ENCODE data around the gene PAK6. TPM values are rescaled to one million over a fixed set of nuclear protein-coding genes. Genes with fewer than 3 reads are reported as not detected.
A peak's percentile ranks its signal among the peaks of the same experiment; 100 is the strongest.

The PAK6 gene
- total RNA-seq (2014; rRNA removed; shearing (Covaris generic)) = 2.4 TPM in 1 of 2 replicates, not detected in the other

GRCh38 chr15:40238532-40239403 is at the start of gene PAK6:
TSS of gene PAK6 (plus strand) at chr15:40239063. CDS start at chr15:40264786, 25,723 bp downstream.
- DNase-seq (ENCODE audit: low spot score) = peak; percentile 49

DNA sequence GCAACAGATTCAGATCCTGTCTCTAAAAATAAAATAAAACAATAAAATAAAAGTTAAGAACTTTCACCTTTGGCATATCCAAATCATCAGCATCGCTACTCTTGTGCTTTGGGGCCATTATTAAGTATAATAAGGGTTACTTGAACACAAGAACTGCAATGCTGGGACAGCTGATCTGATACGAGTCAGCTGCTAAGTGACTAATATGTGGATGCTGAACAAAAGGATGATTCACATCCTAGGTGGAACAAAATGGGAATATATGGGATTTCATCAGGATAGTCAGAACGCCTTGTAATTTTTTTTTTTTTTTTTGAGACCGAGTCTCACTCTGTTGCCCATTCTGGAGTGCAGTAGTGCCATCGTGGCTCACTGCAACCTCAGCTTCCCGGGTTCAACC is 48.3 kb upstream of the PAK6 start:
- DNase-seq (ENCODE audit: low spot score) = no peak

- no peak for DNase-seq (ENCODE audit: low spot score)
Measured at GRCh38 chr15:40192942-40193341, 45.9 kb upstream of the PAK6 start.

- DNase-seq (ENCODE audit: low spot score) = no peak
Measured at GRCh38 chr15:40197434-40197833, 41.4 kb upstream of the PAK6 start.

DNA sequence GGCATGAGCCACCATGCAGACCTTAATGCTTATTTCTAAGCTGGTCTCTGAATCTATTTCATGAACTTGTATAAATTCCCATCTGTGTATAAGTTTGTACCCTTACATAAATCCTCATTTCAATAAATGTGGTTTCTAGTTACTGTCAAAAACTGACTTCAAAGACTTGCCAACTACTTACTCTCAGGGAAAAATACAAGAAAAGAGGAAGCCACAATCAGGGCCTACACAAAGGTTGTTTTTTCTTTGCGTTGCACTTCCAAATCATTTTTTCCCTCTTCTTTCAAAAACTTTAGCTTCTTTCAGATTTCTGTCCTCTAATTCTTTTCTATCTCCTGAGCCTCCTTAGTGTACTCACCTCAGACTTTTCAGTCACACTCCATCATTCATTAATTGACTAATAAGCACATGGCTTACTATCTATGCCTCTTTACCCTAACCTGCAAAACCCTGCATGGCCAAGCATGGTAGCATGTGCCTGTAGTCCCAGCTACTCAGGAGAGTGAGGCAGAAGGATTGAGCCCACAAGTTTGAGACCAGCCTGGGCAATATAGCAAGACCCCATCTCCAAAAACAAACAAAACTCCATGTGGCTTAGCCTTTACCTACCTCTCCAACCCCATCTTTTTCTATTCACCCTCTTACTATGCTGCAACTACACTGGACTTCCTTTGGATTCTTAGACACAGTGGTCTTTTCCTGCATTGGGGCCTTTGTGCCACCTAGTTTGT is 40.3 kb upstream of the PAK6 start:
- no peak for DNase-seq (ENCODE audit: low spot score)

- DNase-seq (ENCODE audit: low spot score) = no peak
Measured at GRCh38 chr15:40204100-40204499, 34.8 kb upstream of the PAK6 start.

DNA sequence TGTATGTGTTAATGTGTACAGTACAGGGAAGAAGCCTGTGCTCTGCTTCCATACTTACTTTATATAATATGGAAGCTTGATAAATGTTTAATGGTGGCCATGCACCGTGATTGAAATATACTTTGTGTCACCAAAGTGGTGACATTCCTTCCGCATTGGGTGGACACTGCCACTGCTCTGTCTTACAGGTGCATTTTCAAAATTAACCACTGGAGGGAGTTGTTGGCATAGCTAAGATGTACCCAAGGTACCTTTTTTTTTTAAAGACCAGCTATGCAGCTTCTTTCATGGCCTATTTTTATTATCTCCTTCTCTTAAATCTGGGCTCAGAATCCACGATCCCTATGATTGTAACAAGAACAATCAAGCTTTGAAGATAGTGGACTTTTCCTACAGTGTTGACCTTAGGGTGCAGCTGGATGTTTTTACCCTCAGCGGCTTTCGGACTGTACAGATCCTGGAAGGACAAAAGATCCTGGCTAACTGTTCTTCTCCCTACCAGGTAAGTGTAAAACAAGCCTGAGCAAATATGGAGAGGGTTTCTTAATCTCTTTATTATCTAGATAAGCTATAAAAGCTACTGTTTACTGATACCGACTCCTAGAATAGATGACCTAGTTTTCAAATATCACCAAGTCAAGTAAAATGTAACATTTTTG is 21.6 kb upstream of the PAK6 start:
- peak; percentile 55 for DNase-seq (ENCODE audit: low spot score)

- DNase-seq (ENCODE audit: low spot score) = no peak
Measured at GRCh38 chr15:40219801-40220200, 19.1 kb upstream of the PAK6 start.

- no peak for DNase-seq (ENCODE audit: low spot score)
Measured at GRCh38 chr15:40222131-40222530, 16.7 kb upstream of the PAK6 start.

- no peak for DNase-seq (ENCODE audit: low spot score)
Measured at GRCh38 chr15:40226736-40227135, 12.1 kb upstream of the PAK6 start.

GRCh38 chr15:40229316-40229715 is 9.5 kb upstream of the PAK6 start:
- DNase-seq (ENCODE audit: low spot score) = no peak

DNA sequence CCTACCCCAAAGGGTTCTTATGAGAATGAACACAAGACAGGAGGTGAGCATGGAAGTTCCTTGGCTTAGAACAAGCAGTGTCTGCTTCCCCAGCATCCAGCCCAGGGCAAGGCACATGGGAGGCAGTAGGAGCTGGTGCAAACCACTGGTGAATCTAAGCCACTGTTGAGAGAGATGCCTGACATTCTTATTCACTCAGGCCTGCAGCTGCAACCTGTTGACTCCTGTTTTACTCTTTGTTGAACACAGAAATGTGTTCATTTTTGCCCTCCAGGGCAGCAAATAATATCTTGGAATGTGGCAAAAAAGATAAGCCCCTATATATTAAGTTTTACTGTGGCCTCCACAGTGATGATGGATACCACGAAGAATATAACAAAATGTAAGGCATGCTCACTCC is 8.9 kb upstream of the PAK6 start:
- no peak for DNase-seq (ENCODE audit: low spot score)

DNA sequence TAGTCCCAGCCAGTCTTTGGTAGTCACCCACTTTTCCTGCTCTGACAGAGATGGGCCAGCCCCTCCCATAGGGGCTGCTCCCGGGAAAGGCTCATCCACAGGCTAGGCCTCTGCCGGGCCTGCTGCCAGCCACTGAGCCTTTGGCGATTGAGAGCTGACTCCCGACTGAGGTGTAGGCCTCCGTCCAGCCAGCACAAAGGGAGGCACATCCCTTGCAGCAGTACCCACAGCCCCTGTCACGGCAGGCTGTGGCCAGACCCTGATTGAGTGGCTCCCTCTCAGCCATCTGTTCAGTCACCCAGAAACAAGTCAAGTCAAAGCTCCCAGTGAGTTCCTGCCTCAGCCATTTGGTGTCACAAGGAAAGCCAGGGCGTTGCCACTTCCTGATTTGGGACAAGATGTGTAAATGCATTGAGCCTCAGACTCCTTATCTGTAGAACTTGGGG is 6.2 kb upstream of the PAK6 start:
- no peak for DNase-seq (ENCODE audit: low spot score)

- DNase-seq (ENCODE audit: low spot score) = no peak
Measured at GRCh38 chr15:40233727-40234577, 4.9 kb upstream of the PAK6 start.

DNA sequence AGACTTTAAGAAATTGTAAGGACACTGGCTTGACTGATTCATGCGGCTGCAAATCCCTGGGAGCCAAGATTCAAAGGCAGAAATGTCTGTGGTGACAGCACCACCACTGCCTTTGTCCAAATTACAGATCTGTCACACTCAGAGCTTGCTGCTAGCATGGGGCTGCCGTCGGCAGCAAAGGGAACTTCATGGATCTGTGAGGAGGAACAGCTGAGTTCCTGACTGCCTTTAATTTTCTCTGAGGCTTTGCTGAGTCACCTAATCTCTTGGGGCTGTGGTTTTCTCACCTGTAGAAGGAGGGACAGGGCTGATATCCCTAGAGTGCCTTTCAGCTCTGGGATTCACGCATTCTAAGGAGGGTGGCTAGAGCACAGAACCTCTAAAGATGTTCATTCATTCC is 4.1 kb upstream of the PAK6 start:
- DNase-seq (ENCODE audit: low spot score) = no peak

DNA sequence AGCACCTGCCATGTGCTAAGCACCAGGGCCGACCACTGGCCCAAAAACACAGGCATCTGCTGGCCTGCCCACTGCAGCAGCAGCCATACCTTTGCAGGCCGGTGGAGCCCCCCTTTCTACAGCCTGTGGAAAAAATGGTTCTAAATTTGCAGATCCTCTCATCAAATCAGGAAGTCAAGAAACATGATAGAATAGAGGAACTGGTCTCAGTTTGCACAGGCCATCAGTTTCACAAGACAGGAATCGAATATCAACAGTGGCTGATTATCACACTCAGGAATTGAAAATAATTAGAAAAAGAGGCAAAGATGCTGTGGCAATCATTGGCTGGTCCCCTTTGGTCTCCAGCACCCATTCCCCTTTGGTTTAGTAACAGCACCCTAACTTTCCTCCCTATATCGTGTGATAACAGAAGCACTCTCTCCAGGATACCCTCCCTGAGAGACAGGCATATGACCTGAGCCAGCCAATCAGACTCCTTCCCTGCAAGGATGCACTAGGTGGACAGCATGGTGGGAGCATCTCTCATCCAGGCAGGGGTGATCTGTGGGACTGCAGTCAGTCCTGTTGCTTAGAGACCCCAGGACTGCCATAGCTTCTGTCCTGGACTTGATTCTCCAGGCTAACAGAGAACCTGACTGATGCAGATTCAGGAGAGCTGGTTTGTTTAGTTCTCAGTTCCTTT is 3.5 kb upstream of the PAK6 start:
- no peak for DNase-seq (ENCODE audit: low spot score)

- no peak for DNase-seq (ENCODE audit: low spot score)
Measured at GRCh38 chr15:40239404-40239692, 485 bp downstream of the PAK6 start.

GRCh38 chr15:40239693-40240618 is 1.1 kb downstream of the PAK6 start:
- no peak for DNase-seq (ENCODE audit: low spot score)

DNA sequence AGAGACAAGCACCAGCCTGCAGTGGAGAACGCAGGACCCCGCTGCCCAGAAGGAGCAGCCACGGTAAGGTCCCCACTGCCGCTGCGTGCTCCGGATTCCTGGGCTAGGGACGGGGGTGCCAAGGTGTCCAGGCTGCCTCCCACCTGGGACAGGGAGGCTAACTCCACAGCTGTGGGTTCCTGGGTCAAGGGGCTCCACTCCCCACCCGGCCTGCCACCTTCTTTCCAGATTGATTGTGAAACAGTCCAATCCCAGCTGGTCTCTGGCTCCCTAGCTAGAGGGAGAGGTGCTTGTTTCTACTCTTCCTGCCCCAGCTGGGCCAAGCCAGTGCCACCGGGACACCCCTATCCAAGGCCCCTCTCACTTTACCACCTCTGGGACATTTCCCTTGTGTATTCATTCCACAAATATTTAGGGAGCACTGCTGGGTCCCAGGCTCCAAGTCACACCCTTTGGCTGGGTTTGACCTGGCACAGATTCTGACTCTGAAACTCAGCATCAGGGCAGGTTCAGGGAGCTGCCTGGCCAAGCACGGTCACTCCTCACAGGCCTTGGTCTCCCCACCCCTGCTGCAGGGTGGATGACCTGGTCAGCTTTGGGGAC is 1.9 kb downstream of the PAK6 start:
- no peak for DNase-seq (ENCODE audit: low spot score)
